Measurements from ENCODE around the gene ATP9B.

DNA sequence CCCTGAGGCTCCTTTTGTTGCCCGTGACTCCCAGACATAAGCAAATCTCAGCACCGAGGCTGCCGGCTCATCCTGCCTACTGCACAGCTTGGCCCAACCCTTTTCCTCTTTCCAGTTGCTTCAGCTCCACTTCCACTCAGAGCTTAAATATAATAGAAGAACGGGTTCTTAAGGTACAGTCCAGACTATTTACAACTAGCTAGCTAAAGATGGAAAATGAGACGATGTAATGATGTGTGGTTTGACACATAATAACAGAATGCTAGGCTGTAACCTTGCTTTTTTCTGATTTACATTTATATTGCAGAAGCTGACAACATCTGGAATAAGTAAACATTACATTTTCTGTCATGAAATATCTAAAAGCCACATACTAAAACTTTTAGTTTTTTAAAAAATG is 26.9 kb upstream of the ATP9B start:
- TF ChIP-seq, protein P1, sequence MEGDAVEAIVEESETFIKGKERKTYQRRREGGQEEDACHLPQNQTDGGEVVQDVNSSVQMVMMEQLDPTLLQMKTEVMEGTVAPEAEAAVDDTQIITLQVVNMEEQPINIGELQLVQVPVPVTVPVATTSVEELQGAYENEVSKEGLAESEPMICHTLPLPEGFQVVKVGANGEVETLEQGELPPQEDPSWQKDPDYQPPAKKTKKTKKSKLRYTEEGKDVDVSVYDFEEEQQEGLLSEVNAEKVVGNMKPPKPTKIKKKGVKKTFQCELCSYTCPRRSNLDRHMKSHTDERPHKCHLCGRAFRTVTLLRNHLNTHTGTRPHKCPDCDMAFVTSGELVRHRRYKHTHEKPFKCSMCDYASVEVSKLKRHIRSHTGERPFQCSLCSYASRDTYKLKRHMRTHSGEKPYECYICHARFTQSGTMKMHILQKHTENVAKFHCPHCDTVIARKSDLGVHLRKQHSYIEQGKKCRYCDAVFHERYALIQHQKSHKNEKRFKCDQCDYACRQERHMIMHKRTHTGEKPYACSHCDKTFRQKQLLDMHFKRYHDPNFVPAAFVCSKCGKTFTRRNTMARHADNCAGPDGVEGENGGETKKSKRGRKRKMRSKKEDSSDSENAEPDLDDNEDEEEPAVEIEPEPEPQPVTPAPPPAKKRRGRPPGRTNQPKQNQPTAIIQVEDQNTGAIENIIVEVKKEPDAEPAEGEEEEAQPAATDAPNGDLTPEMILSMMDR (conservative IDR thresholded peaks at IDR 0.05): no peak
- TF ChIP-seq EZH2 (IDR thresholded peaks at IDR 0.05; ENCODE audit: low read depth): no peak

All from PC-9 (cell line).